GM20000 (cell line): ENCODE results near the gene KRTAP5-2.
"Not testable (repeated sequence)": the region's sequence is repeated elsewhere in the genome, so short reads cannot be mapped to it uniquely, and the experiment has no call there.

ENCODE experiments used
- DNase-seq: peaks from one replicate; pipeline ENCODE4 v3.0.0; 2012; ENCODE audit warnings: low spot score
- CTCF ChIP-seq: IDR thresholded peaks from 2 replicates; pipeline ENCODE4 v1.5.1; 2012; ENCODE audit warnings: mild to moderate bottlenecking, control low read depth; ENCODE audit errors: extremely low read depth, missing control alignments

KRTAP5-2 gene

GRCh38 chr11:1597994-1598380 is at the start of gene KRTAP5-2:
TSS of gene KRTAP5-2 (minus strand) at chr11:1598294. CDS start at chr11:1598250, 44 bp downstream.
- DNase-seq = no peak
- no peak for TF ChIP-seq CTCF

- DNase-seq = not testable (repeated sequence)
These were observed 48.4 kb upstream of the KRTAP5-2 start for GRCh38 chr11:1646540-1646939.

GRCh38 chr11:1645357-1645821 is 47.3 kb upstream of the KRTAP5-2 start:
- no peak for DNase-seq
- no peak for TF ChIP-seq CTCF

GRCh38 chr11:1644601-1645356 is 46.7 kb upstream of the KRTAP5-2 start:
- TF ChIP-seq CTCF = no peak
- no peak for DNase-seq

GRCh38 chr11:1643146-1643690 is 45.1 kb upstream of the KRTAP5-2 start:
- TF ChIP-seq CTCF = no peak

GRCh38 chr11:1642288-1643145 is 44.4 kb upstream of the KRTAP5-2 start:
- no peak for DNase-seq
- TF ChIP-seq CTCF = no peak

More at GRCh38 chr11:1643146-1643690, 45.1 kb upstream of the KRTAP5-2 start:
- no peak for DNase-seq

- no peak for TF ChIP-seq CTCF
- DNase-seq = no peak
These were observed 43.0 kb upstream of the KRTAP5-2 start for GRCh38 chr11:1641096-1641495.
